Neuronal stem cell (in vitro differentiated cells): ENCODE data around the gene DDB1.
"Not testable (repeated sequence)": the region's sequence is repeated elsewhere in the genome, so short reads cannot be mapped to it uniquely, and the experiment has no call there.

Experiments
- DNase-seq: peaks from one replicate; pipeline ENCODE4 v3.0.0-alpha.2; 2013; ENCODE audit warnings: low spot score
- H2AFZ ChIP-seq: one replicate; pipeline ENCODE4 v1.6.1; 2013; ENCODE audit warnings: mild to moderate bottlenecking, low read length, inconsistent platforms
- H2AK5ac ChIP-seq: 2 replicates; pipeline ENCODE4 v1.6.1; 2013; ENCODE audit warnings: low read depth, mild to moderate bottlenecking, inconsistent platforms, low read length, moderate library complexity, mixed read lengths
- H2BK120ac ChIP-seq: 2 replicates; pipeline ENCODE4 v1.6.1; 2013; ENCODE audit warnings: low read depth, mild to moderate bottlenecking, inconsistent platforms, low read length, moderate library complexity, mixed read lengths
- H2BK12ac ChIP-seq: one replicate; pipeline ENCODE4 v1.6.1; 2013; ENCODE audit warnings: low read length, inconsistent platforms
- H2BK15ac ChIP-seq: 2 replicates; pipeline ENCODE4 v1.6.1; 2013; ENCODE audit warnings: mild to moderate bottlenecking, low read length, inconsistent platforms, mixed read lengths
- H2BK5ac ChIP-seq: one replicate; pipeline ENCODE4 v1.6.1; 2013; ENCODE audit warnings: inconsistent platforms, mild to moderate bottlenecking, low read length, moderate library complexity
- H3K14ac ChIP-seq: one replicate; pipeline ENCODE4 v1.6.1; 2013; ENCODE audit warnings: low read length, inconsistent platforms
- H3K18ac ChIP-seq: 2 replicates; pipeline ENCODE4 v1.6.1; 2013; ENCODE audit warnings: low read length, inconsistent platforms
- H3K23ac ChIP-seq: 2 replicates; pipeline ENCODE4 v1.6.1; 2013; ENCODE audit warnings: low read depth, mild to moderate bottlenecking, mixed read lengths, low read length, inconsistent platforms; ENCODE audit not compliant: poor library complexity
- H3K27ac ChIP-seq: replicated peaks from 3 replicates; pipeline ENCODE4 v1.5.1; 2013; ENCODE audit warnings: low read length, inconsistent platforms
- H3K27me3 ChIP-seq, 3 experiments: 2 replicates each; pipeline ENCODE4 v1.6.1; 2013; ENCODE audit warnings: low read length in 3 of 3, mild to moderate bottlenecking in 2 of 3, inconsistent platforms in 1 of 3, low read depth in 1 of 3, mixed read lengths in 1 of 3, moderate library complexity in 1 of 3; ENCODE audit not compliant: control insufficient read depth in 3 of 3, insufficient read depth in 3 of 3
- H3K36me3 ChIP-seq, 2 donors: replicated peaks in 1 of 2; 2 replicates each; pipeline ENCODE4 v1.6.1; 2013; ENCODE audit warnings: low read length in 2 of 2; ENCODE audit not compliant: control insufficient read depth in 2 of 2, insufficient read depth in 2 of 2
- H3K4ac ChIP-seq: 2 replicates; pipeline ENCODE4 v1.6.1; 2013; ENCODE audit warnings: inconsistent platforms, mild to moderate bottlenecking, low read length, moderate library complexity
- H3K4me1 ChIP-seq, 2 donors: 1 replicate in 1 of 2; 2 replicates in 1 of 2; pipeline ENCODE4 v1.6.1; 2013; ENCODE audit warnings: low read length in 2 of 2, low read depth in 1 of 2; ENCODE audit not compliant: control insufficient read depth in 2 of 2, insufficient read depth in 1 of 2
- H3K4me2 ChIP-seq: one replicate; pipeline ENCODE4 v1.6.1; 2013; ENCODE audit warnings: mild to moderate bottlenecking, low read length, inconsistent platforms; ENCODE audit not compliant: insufficient read depth, poor library complexity, severe bottlenecking
- H3K4me3 ChIP-seq, 2 donors: 2 replicates each; pipeline ENCODE4 v1.5.1; 2013; ENCODE audit warnings: low read length in 2 of 2, mild to moderate bottlenecking in 2 of 2, inconsistent platforms in 1 of 2, moderate library complexity in 1 of 2
- H3K79me1 ChIP-seq: one replicate; pipeline ENCODE4 v1.6.1; 2013; ENCODE audit warnings: low read depth, mild to moderate bottlenecking, inconsistent platforms, low read length, moderate library complexity
- H3K9ac ChIP-seq: one replicate; pipeline ENCODE4 v1.6.1; 2013; ENCODE audit warnings: mild to moderate bottlenecking, low read depth, low read length, inconsistent platforms; ENCODE audit not compliant: poor library complexity
- H3K9me3 ChIP-seq, 2 donors: replicated peaks in 1 of 2; 2 replicates each; pipeline versions ENCODE3 to v1.6.1; 2013; ENCODE audit warnings: low read length in 2 of 2, mild to moderate bottlenecking in 2 of 2, inconsistent platforms in 1 of 2, low read depth in 1 of 2, mixed read lengths in 1 of 2, moderate library complexity in 1 of 2; ENCODE audit not compliant: control insufficient read depth in 2 of 2, insufficient read depth in 1 of 2
- H4K8ac ChIP-seq: one replicate; pipeline ENCODE4 v1.6.1; 2013; ENCODE audit warnings: low read depth, mild to moderate bottlenecking, inconsistent platforms, low read length, moderate library complexity
- H4K91ac ChIP-seq: one replicate; pipeline ENCODE4 v1.6.1; 2013; ENCODE audit warnings: low read length, low read depth, mild to moderate bottlenecking, inconsistent platforms; ENCODE audit not compliant: poor library complexity
- WGBS, 2 donors: extraction: QIAGEN DNeasy Blood & Tissue Kit; methylation state at CpG; one replicate each; pipeline ENCODE4 v1.1.7; 2013; ENCODE audit warnings: missing lambda C conversion rate in 2 of 2, mixed read lengths in 1 of 2; ENCODE audit not compliant: insufficient read length in 2 of 2, insufficient replicate concordance in 1 of 2; ENCODE audit errors: extremely low coverage in 2 of 2; 5-methylcytosine and 5-hydroxymethylcytosine counted together

Gene DDB1

DNA sequence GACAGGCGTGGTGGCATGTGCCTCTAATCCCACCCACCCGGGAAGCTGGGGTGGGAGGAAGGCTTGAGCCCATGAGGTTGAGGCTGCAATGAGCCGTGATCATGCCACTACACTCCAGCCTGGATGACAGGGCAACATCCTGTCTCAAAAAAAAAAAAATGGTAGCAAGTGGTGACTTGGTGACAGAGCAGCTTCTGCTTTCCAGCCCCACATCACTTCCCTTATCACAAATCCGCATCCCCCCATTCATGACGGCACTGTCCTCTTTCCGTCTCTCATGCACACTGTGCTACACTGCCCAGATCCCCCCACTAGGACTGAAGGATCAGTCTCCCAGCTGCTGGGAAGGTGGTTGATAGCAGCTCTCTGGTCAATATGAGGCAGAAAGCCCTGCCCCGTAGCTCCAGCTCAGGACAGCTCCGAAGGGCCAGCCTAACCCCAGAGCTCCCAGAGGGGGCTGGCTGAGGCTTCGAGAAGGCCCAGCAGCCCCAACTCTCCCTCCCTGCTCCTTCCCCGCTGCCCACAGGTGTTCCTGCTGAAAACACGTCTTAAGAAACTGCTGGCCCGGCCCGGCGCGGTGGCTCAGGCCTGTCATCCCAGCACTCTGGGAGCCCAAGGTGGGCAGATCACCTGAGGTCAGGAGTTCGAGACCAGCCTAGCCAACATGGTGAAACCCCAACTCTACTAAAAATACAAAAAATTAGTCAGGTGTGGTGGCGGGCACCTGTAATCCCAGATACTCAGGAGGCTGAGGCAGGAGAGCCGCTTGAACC is 76.0 kb downstream of the DDB1 start:
- no peak overlapping the region for H2AK5ac ChIP-seq
- H2BK5ac ChIP-seq: no peak overlapping the region
- no peak overlapping the region for H4K91ac ChIP-seq
- H3K9ac ChIP-seq: no peak overlapping the region
- H3K9me3 ChIP-seq: no peaks in the 10 kb centered on the region
- H2BK12ac ChIP-seq: no peak overlapping the region
- H3K4me1 ChIP-seq: no peaks in the 10 kb centered on the region
- no peak overlapping the region for H3K23ac ChIP-seq
- H3K27ac ChIP-seq: no peak overlapping the region
- H3K4me3 ChIP-seq: no peak overlapping the region
- WGBS, 2 donors: no CpG with 5 or more reads among the region's 18 CpGs
- no peaks in the 10 kb centered on the region for H3K79me1 ChIP-seq
- no peak for DNase-seq
- no peak overlapping the region for H4K8ac ChIP-seq
- no peak overlapping the region for H2BK15ac ChIP-seq
- no peak overlapping the region for H3K4ac ChIP-seq
- no peak overlapping the region for H3K18ac ChIP-seq
- H3K4me2 ChIP-seq: no peak overlapping the region
- no peak overlapping the region for H2AFZ ChIP-seq
- H3K36me3 ChIP-seq: peaks cover 0 to 24% of the 10 kb centered on the region in 2 donors
- H3K14ac ChIP-seq: no peak overlapping the region
- H2BK120ac ChIP-seq: no peak overlapping the region
- no peaks in the 10 kb centered on the region for H3K27me3 ChIP-seq

DNA sequence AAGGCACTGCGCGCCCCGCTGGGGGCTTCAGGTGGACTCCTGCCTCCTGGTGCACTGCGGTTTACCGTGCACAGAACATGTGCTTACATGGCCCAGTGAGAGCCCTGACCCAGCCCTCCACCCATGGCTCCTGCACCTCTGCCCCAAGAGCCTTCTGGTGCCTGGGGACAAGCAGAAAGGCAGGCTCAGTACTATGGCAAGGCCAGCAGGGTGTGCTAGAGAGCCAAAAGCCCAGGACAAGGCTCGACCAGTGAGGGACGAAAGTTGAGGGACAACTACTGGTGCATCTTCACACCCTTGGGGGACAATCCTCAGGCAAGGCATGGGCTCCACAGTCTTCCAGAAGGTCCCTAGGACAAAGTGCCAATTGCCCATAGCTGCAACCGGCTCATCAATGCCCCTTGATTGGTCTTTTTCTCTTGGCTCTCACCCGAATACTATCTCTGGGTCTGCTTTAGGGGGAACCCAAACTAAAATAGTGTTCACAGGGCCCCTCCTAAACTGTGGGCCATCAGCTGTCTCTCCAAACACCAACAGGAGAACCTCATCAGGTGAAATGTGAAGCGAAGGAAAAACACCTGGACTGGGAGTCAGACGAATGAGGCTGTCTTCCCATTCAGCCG is 78.4 kb downstream of the DDB1 start:
- H3K18ac ChIP-seq: no peak overlapping the region
- H3K4me3 ChIP-seq: no peak overlapping the region
- no peak overlapping the region for H3K14ac ChIP-seq
- no peak overlapping the region for H4K8ac ChIP-seq
- no peak overlapping the region for H3K27ac ChIP-seq
- no peak overlapping the region for H4K91ac ChIP-seq
- no peak overlapping the region for H2BK120ac ChIP-seq
- no peak overlapping the region for H3K23ac ChIP-seq
- no peak overlapping the region for H2BK15ac ChIP-seq
- H3K4ac ChIP-seq: no peak overlapping the region
- no peaks in the 10 kb centered on the region for H3K79me1 ChIP-seq
- no peak overlapping the region for H2AK5ac ChIP-seq
- H3K9ac ChIP-seq: no peak overlapping the region
- WGBS, 2 donors: no CpG with 5 or more reads among the region's 12 CpGs
- H3K36me3 ChIP-seq: peaks cover 0 to 19% of the 10 kb centered on the region in 2 donors
- no peaks in the 10 kb centered on the region for H3K9me3 ChIP-seq
- no peak overlapping the region for H3K4me2 ChIP-seq
- H2BK12ac ChIP-seq: no peak overlapping the region
- no peak overlapping the region for H2AFZ ChIP-seq
- DNase-seq: peak; percentile 48
- no peak overlapping the region for H2BK5ac ChIP-seq
- H3K27me3 ChIP-seq: no peaks in the 10 kb centered on the region
- H3K4me1 ChIP-seq: no peaks in the 10 kb centered on the region

DNA sequence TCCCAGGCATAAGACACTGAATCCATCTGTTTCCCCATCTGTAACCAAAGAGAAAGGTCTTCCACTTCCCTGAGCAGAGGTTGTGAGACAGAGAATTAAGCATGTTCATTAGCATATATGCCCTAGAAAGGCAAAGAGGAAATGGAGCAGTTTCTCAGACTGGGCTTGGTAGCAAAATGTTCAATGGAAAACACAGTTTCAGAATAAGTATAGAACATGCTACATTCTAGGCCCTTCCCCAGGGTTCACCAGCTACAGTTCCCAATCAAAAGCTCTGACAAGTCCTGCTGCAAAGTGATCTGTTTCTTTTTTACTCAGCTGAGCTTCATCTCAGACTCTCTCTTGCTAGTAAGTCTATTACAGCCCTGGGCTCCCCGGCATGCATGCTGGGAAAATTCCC is 80.6 kb downstream of the DDB1 start:
- not testable (repeated sequence) for H3K4me2 ChIP-seq

More for the DNA sequence above, 80.6 kb downstream of the DDB1 start:
- not testable (repeated sequence) for H2BK120ac ChIP-seq, H4K91ac ChIP-seq, H3K4ac ChIP-seq, H3K9ac ChIP-seq, H3K4me1 ChIP-seq, H3K4me3 ChIP-seq, H3K9me3 ChIP-seq, H3K27me3 ChIP-seq, H3K14ac ChIP-seq, H3K18ac ChIP-seq, H2BK15ac ChIP-seq, H2BK12ac ChIP-seq, H3K27ac ChIP-seq, H3K36me3 ChIP-seq, H2BK5ac ChIP-seq, H2AK5ac ChIP-seq, H3K79me1 ChIP-seq, H2AFZ ChIP-seq, DNase-seq, H3K23ac ChIP-seq, H4K8ac ChIP-seq
- WGBS, 2 donors: no CpG with 5 or more reads among the region's 1 CpG
